Pancreas (tissue), 10 donors: ENCODE measurements around the gene FLVCR1. TPM values are rescaled to one million over a fixed set of nuclear protein-coding genes. Genes with fewer than 3 reads are reported as not detected.

Experiments
- ATAC-seq, 4 donors: fragments of 200-7000 bp; cut with Tn5 transposase; one replicate each; pipeline versions ENCODE4 v1.8.0 to v1.9.1; 2020; ENCODE audit warnings: mild to moderate bottlenecking in 4 of 4, moderate library complexity in 4 of 4
- DNase-seq, 6 donors: peaks; one replicate each; pipeline ENCODE4 v3.0.0-alpha.2; 2020
- FAIRE-seq: peaks from 2 replicates; lab custom pipeline; 2012; peaks lifted over from hg19 to GRCh38; lab: Jason Lieb, UNC
- H3K27ac ChIP-seq, 4 donors: fragments of 200-600 bp; sonication (generic); 1 replicate in 3 of 4; 2 replicates in 1 of 4; pipeline versions ENCODE4 v1.5.0 to v1.8.0; 2020
- H3K27me3 ChIP-seq, 4 donors: fragments of 200-600 bp; one replicate each; pipeline ENCODE4 v1.8.0; 2021
- H3K36me3 ChIP-seq, 3 donors: fragments of 200-600 bp; sonication (generic) in 1 of 3; one replicate each; pipeline versions ENCODE4 v1.5.0 to v1.8.0; 2020 to 2021
- H3K4me1 ChIP-seq, 3 donors: fragments of 200-600 bp; one replicate each; pipeline ENCODE4 v1.8.0; 2021
- H3K4me3 ChIP-seq, 4 donors: fragments of 200-600 bp; sonication (generic) in 2 of 4; one replicate each; pipeline versions ENCODE4 v1.5.0 to v1.8.0; 2020 to 2021
- H3K9me3 ChIP-seq, 4 donors: fragments of 200-600 bp; one replicate each; pipeline ENCODE4 v1.8.0; 2021
- CTCF ChIP-seq, 4 donors: fragments of 200-600 bp; sonication (generic) in 3 of 4; IDR thresholded peaks; one replicate each; pipeline versions ENCODE4 v1.5.0 to v1.8.0; 2021; ENCODE audit warnings: antibody characterized with exemption in 4 of 4
- WGBS, 2 donors: extraction: QIAGEN DNeasy Blood & Tissue Kit; methylation state at CpG; one replicate each; pipeline ENCODE4 v1.1.7; 2013; 5-methylcytosine and 5-hydroxymethylcytosine counted together
- intact Hi-C, 3 donors: fragments of 100-400 bp; cut with DNase I; formaldehyde crosslinking; loops; one replicate each; pipeline versions ENCODE4 v1.11.1 to v1.14.2; 2022
- polyA plus RNA-seq, 2 donors: library from polyadenylated mRNA; stranded (reverse); fragments of 200-250 nt; gene quantifications; one replicate each; pipeline ENCODE4 v1.2.3, GENCODE V29; 2013
- total RNA-seq, 6 donors: library from RNA; stranded (reverse); fragmentation: NEBNext Ultra II Directional in 4 of 6; extraction: Animal tissue kit (Norgen Biotek cat#: 25700) in 4 of 6; gene quantifications; one replicate each; pipeline versions ENCODE4 v1.2.1 to v1.2.4, GENCODE V29; 2021 to 2023
- donor health status: healthy with polysubstance abuse.
- donor health status: DM: no; HTN: no; CAD: no; lungs with moderate emphysema.
- donor health status: DM: no; HTN: no; CAD: no.
- donor health status: control.
- donor health status: control.
- donor health status: Bipolar disorder and iron deficiency.
- donor health status: DM: yes; HTN: yes; CAD: no.
- donor health status: DM: no; HTN: no; CAD: no.
- donor health status: DM: no; HTN: no; CAD: no.
- donor health status: DM: yes; HTN: yes; CAD: no.

Gene FLVCR1
- total and polyA plus RNA-seq, 8 donors, result 1.4 to 5.6 (median 3.5) TPM

- Histone ChIP-seq H3K27me3 (no peaks in the 10 kb centered on the region), H3K27ac (no peak overlapping the region), H3K4me3 (no peak overlapping the region), H3K9me3 (no peaks in the 10 kb centered on the region), H3K4me1 (no peaks in the 10 kb centered on the region), H3K36me3 (no peaks in the 10 kb centered on the region)
- intact Hi-C loops, result no loop called here
- ATAC-seq (no peak), FAIRE-seq (no peak), DNase-seq (no peak)
- 62 to 66% methylated on average over 3 of the region's 3 CpGs for WGBS, 2 donors
- TF ChIP-seq CTCF (IDR thresholded peaks at IDR 0.05), result no peak
These were observed 56.7 kb downstream of the FLVCR1 start for GRCh38 chr1:212914789-212915188.

- Histone ChIP-seq H3K27ac (no peak overlapping the region), H3K4me1 (no peaks in the 10 kb centered on the region), H3K27me3 (no peaks in the 10 kb centered on the region), H3K9me3 (no peaks in the 10 kb centered on the region), H3K36me3 (no peaks in the 10 kb centered on the region), H3K4me3 (no peak overlapping the region)
- no peak for TF ChIP-seq CTCF (IDR thresholded peaks at IDR 0.05)
- ATAC-seq, result peak in 3 of 4 donors; percentile 25 to 62 (median 45)
- FAIRE-seq, result no peak
- intact Hi-C loops, result no loop called here
- peak in 2 of 6 donors; percentile 23 to 44 for DNase-seq
- 59% methylated on average over 13 of the region's 13 CpGs for WGBS, 2 donors
These were observed 57.4 kb downstream of the FLVCR1 start for GRCh38 chr1:212915245-212916091.

- no peak for TF ChIP-seq CTCF (IDR thresholded peaks at IDR 0.05)
- Histone ChIP-seq H3K27me3 (no peaks in the 10 kb centered on the region), H3K36me3 (no peaks in the 10 kb centered on the region), H3K4me3 (peak overlapping the region in 1 of 4 donors; percentile 17), H3K9me3 (no peaks in the 10 kb centered on the region), H3K27ac (no peak overlapping the region), H3K4me1 (no peaks in the 10 kb centered on the region)
- no peak for FAIRE-seq
- peak in 2 of 6 donors; percentile 45 to 63 for DNase-seq
- peak; percentile 35 to 85 (median 64) for ATAC-seq
- 25 to 36% methylated on average over 23 of the region's 23 CpGs for WGBS, 2 donors
- intact Hi-C loops, result no loop called here
These were observed 58.5 kb downstream of the FLVCR1 start for GRCh38 chr1:212916481-212917133.

- Histone ChIP-seq H3K36me3 (no peaks in the 10 kb centered on the region), H3K4me3 (peak overlapping the region in 1 of 4 donors; percentile 17), H3K9me3 (no peaks in the 10 kb centered on the region), H3K4me1 (no peaks in the 10 kb centered on the region), H3K27ac (no peak overlapping the region), H3K27me3 (no peaks in the 10 kb centered on the region)
- intact Hi-C loops, result no loop called here
- DNase-seq (no peak), ATAC-seq (no peak), FAIRE-seq (no peak)
- 60 to 66% methylated on average over 9 of the region's 9 CpGs for WGBS, 2 donors
- TF ChIP-seq CTCF (IDR thresholded peaks at IDR 0.05), result no peak
These were observed 59.0 kb downstream of the FLVCR1 start for GRCh38 chr1:212917134-212917485.

- 77% methylated on average over 5 of the region's 5 CpGs for WGBS, 2 donors
- intact Hi-C loops, result no loop called here
- Histone ChIP-seq H3K4me1 (no peaks in the 10 kb centered on the region), H3K36me3 (no peaks in the 10 kb centered on the region), H3K4me3 (no peak overlapping the region), H3K27ac (no peak overlapping the region), H3K9me3 (no peaks in the 10 kb centered on the region), H3K27me3 (no peaks in the 10 kb centered on the region)
- ATAC-seq (no peak), DNase-seq (no peak), FAIRE-seq (no peak)
- no peak for TF ChIP-seq CTCF (IDR thresholded peaks at IDR 0.05)
These were observed 59.8 kb downstream of the FLVCR1 start for GRCh38 chr1:212917858-212918257.
